Prostate gland (tissue), 2 donors: Measurements from ENCODE around the gene CRTC2. TPM values are rescaled to one million over a fixed set of nuclear protein-coding genes. Genes with fewer than 3 reads are reported as not detected.

Experiments used
- DNase-seq: peaks from one replicate; pipeline ENCODE4 v3.0.0-alpha.2; 2019; ENCODE audit warnings: low spot score
- H3K27ac ChIP-seq, 2 donors: fragments of 200-600 bp; sonication (generic); 2 replicates each; pipeline ENCODE4 v1.5.1; 2017 to 2019
- H3K27me3 ChIP-seq: fragments of 200-600 bp; sonication (generic); replicated peaks from 2 replicates; pipeline ENCODE4 v1.5.1; 2019; ENCODE audit not compliant: insufficient read depth
- H3K36me3 ChIP-seq, 2 donors: fragments of 200-600 bp; sonication (generic); 1 replicate in 1 of 2; 2 replicates in 1 of 2; pipeline versions ENCODE4 v1.5.1 to v1.8.1; 2017 to 2019
- H3K4me1 ChIP-seq: fragments of 200-600 bp; sonication (generic); replicated peaks from 2 replicates; pipeline ENCODE4 v1.5.1; 2019
- H3K4me3 ChIP-seq, 2 donors: fragments of 200-600 bp; sonication (generic); 2 replicates each; pipeline ENCODE4 v1.5.1; 2017 to 2019
- H3K9me3 ChIP-seq: fragments of 200-600 bp; sonication (generic); 2 replicates; pipeline ENCODE4 v1.5.1; 2017
- CTCF ChIP-seq, 4 experiments: fragments of 200-600 bp in 2 of 4; fragments of 450-650 bp in 2 of 4; sonication (generic) in 2 of 4; IDR thresholded peaks; 1 replicate in 3 of 4; 2 replicates in 1 of 4; pipeline ENCODE4 v1.5.1; 2016 to 2019; ENCODE audit warnings: antibody characterized with exemption in 4 of 4, mild to moderate bottlenecking in 2 of 4, moderate library complexity in 2 of 4
- POLR2A ChIP-seq: fragments of 450-650 bp; IDR thresholded peaks from one replicate; pipeline ENCODE4 v1.6.1; 2016; ENCODE audit warnings: antibody characterized with exemption, mild to moderate bottlenecking
- POLR2AphosphoS5 ChIP-seq: sonication (generic); formaldehyde crosslinking; IDR thresholded peaks from one replicate; pipeline ENCODE4 v1.6.1; 2017; ENCODE audit warnings: antibody characterized with exemption
- WGBS: methylation state at CpG from one replicate; pipeline ENCODE4 v1.1.5; 2018; 5-methylcytosine and 5-hydroxymethylcytosine counted together
- intact Hi-C: fragments of 100-400 bp; cut with DNase I; formaldehyde crosslinking; loops from one replicate; pipeline ENCODE4 v1.14.2; 2022
- total RNA-seq, 2 donors: library from RNA; depleted of rRNA; stranded (reverse); fragments of >200 nt; gene quantifications; one replicate each; pipeline ENCODE4 v1.1.0, GENCODE V29; 2016

CRTC2 gene
- total RNA-seq, 2 donors from 2014 or later = 18.5 to 30.2 TPM

- TF ChIP-seq POLR2AphosphoS5 (no peak), POLR2A (no peak)
- intact Hi-C loops = no loop called here
- H3K4me1 ChIP-seq = no peaks in the 10 kb centered on the region
- no peaks in the 10 kb centered on the region for H3K27me3 ChIP-seq
- 81% methylated on average over 5 of the region's 5 CpGs for WGBS
- no peak overlapping the region for H3K4me3 ChIP-seq
- H3K27ac ChIP-seq = no peak overlapping the region
- no peak for DNase-seq
- no peaks in the 10 kb centered on the region for H3K9me3 ChIP-seq
- peaks cover 11 to 15% of the 10 kb centered on the region in 2 donors for H3K36me3 ChIP-seq
These were observed 29.0 kb downstream of the CRTC2 start for GRCh38 chr1:153929426-153929825.

DNA sequence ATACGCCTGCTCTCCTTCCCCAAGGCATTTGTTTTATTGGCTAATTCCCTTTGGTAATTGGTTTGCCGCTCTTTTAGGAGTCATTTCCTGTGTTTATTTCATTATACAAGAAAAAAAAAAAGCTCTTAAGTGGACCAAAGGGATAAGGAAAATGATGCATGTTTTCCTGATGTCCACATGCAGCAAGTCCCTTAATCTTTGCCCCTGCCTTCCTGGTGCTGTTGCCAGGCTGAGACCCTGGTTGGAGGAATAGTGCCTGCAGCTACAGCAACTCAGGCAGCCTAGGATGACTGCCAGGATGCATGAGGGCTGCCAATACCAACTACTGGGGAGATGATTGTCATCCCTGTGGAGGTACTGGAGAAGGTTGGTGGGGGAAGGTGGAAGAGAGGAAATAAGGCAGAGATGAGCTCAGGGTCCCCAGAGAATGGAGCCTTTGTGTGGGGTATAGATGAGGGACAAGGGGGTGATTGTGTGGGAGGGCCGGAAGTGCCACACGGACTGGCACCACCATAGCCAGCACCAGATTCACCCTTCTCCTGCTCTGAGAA is 29.5 kb downstream of the CRTC2 start:
- Histone ChIP-seq H3K9me3 (no peaks in the 10 kb centered on the region), H3K4me3 (no peak overlapping the region), H3K27me3 (no peaks in the 10 kb centered on the region), H3K36me3 (peaks cover 10 to 11% of the 10 kb centered on the region in 2 donors), H3K4me1 (peaks cover 2% of the 10 kb centered on the region), H3K27ac (no peak overlapping the region)
- TF ChIP-seq CTCF (IDR thresholded peaks at IDR 0.05) (no peak), POLR2AphosphoS5 (no peak), POLR2A (no peak)
- 51% methylated on average over 4 of the region's 4 CpGs for whole genome bisulfite sequencing
- no peak for DNase-seq
- intact Hi-C loops = no loop called here

DNA sequence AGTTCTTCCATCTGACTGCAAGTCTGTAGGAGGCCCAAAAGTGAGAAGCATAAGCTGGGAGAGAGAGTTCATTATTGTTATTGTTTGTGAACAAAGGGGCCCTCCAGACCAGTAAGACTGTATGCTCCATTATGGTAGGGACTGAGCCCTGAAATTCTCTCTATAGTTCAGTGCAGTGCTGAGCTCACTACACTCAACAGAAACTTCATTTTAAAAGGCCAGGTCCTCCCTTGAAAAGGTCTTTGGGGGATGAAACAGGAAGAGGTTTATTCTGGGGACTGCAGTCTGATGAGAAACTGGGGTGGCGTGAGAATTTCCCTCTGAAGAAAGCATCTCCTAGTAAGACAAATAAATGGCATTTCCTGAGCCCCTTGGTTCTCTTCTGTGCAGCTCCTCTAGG is 30.2 kb downstream of the CRTC2 start:
- no peak for DNase-seq
- Histone ChIP-seq H3K9me3 (no peaks in the 10 kb centered on the region), H3K27me3 (no peaks in the 10 kb centered on the region), H3K4me1 (peaks cover 4% of the 10 kb centered on the region), H3K4me3 (no peak overlapping the region), H3K36me3 (peaks cover 5 to 9% of the 10 kb centered on the region in 2 donors), H3K27ac (no peak overlapping the region)
- TF ChIP-seq POLR2AphosphoS5 (no peak), CTCF (IDR thresholded peaks at IDR 0.05) (no peak), POLR2A (no peak)
- intact Hi-C loops = no loop called here
- 79% methylated on average over 1 of the region's 1 CpG for WGBS

DNA sequence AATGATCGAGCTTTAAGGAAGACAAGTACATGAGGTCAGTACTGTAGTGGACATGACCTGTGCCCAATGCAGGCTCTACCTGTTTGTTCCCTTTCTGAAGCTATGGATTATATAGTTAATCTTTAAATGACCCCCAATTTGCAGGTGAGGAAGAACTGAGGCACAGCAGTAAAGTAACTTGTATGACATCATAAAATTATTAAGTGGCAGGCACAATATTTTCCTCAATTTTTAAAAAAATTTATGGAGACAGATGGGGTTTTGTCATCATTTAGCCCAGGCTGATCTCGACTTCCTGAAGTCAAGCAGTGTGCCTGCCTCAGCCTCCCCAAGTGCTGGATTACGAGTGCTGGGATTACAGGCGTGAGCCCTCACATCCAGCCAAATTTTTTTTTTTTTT is 32.0 kb downstream of the CRTC2 start:
- intact Hi-C loops = no loop called here
- DNase-seq = no peak
- no peak overlapping the region for H3K27ac ChIP-seq
- peaks cover 4% of the 10 kb centered on the region for H3K4me1 ChIP-seq
- H3K9me3 ChIP-seq = no peaks in the 10 kb centered on the region
- H3K27me3 ChIP-seq = no peaks in the 10 kb centered on the region
- WGBS = 78% methylated on average over 4 of the region's 4 CpGs
- no peak for TF ChIP-seq POLR2A
- no peak for TF ChIP-seq POLR2AphosphoS5
- TF ChIP-seq CTCF (IDR thresholded peaks at IDR 0.05) = no peak
- H3K4me3 ChIP-seq = no peak overlapping the region
- H3K36me3 ChIP-seq = peaks cover 0 to 4% of the 10 kb centered on the region in 2 donors

GRCh38 chr1:153922972-153923925 is 35.2 kb downstream of the CRTC2 start, which contains the start of gene GATAD2B:
Gene GATAD2B (minus strand): TSS chr1:153922972. CDS start chr1:153828347, 94,625 bp downstream.
- intact Hi-C loops = loop anchor here (2.0 kb wide), 1 partner anchor 132 kb away; no protein-coding TSS in a partner anchor
- DNase-seq = peak; percentile 100
- Histone ChIP-seq H3K4me3 (peak within 1 kb of the TSS; percentile 71 to 91), H3K27me3 (no peaks in the 10 kb centered on the region), H3K4me1 (peaks cover 16% of the 10 kb centered on the region), H3K36me3 (no peaks in the 10 kb centered on the region), H3K27ac (peak within 1 kb of the TSS; percentile 88 to 95), H3K9me3 (no peaks in the 10 kb centered on the region)
- TF ChIP-seq POLR2AphosphoS5 (peak; percentile 92), POLR2A (peak; percentile 59), CTCF (IDR thresholded peaks at IDR 0.05) (peak in 1 of 4 experiments; percentile 5)
- WGBS = under 1% methylated on average over 53 of the region's 53 CpGs
